ENCODE data around the gene ERBB4. TPM values are rescaled to one million over a fixed set of nuclear protein-coding genes. Genes with fewer than 3 reads are reported as not detected.
A peak's percentile ranks its signal among the peaks of the same experiment; 100 is the strongest.

The ERBB4 gene
- total and polyA plus RNA-seq, 10 of the 15 experiments (the other 5 are each of a cell fraction or from before 2014, with no cell fraction given) = under 0.01 to 0.23 (median 0.01) TPM; not detected in 4

- Histone ChIP-seq H2AFZ (ENCODE audit: control insufficient read depth, low read depth, low read length) (no peak overlapping the region), H3K79me2 (ENCODE audit: control insufficient read depth, insufficient read depth, low read length) (no peaks in the 10 kb centered on the region), H4K20me1 (ENCODE audit: control insufficient read depth, insufficient read depth) (no peaks in the 10 kb centered on the region), H3K4me2 (ENCODE audit: control insufficient read depth, insufficient read depth) (no peak overlapping the region), H3K4me1 (ENCODE audit: control insufficient read depth, insufficient read depth, low read length) (no peaks in the 10 kb centered on the region), H3K9ac (ENCODE audit: control insufficient read depth, insufficient read depth, low read length) (no peak overlapping the region), H3K27ac (ENCODE audit: control insufficient read depth, insufficient read depth) (no peak overlapping the region), H3K27me3 (replicated peaks in 1 of 2; ENCODE audit: control insufficient read depth in 2 of 2, insufficient read depth in 2 of 2, low read length in 1 of 2) (no peaks in the 10 kb centered on the region; a peak in 1 of 4 replicates), H3K4me3 (no peak overlapping the region), H3K36me3 (ENCODE audit: control insufficient read depth in 2 of 2, insufficient read depth in 2 of 2, low read length in 1 of 2) (no peaks in the 10 kb centered on the region), H3K9me3 (replicated peaks; ENCODE audit: control insufficient read depth, insufficient read depth, low read length) (no peaks in the 10 kb centered on the region)
- TF ChIP-seq EZH2 (IDR thresholded peaks at IDR 0.05; ENCODE audit: borderline replicate concordance, control insufficient read depth, low read depth, low read length) (no peak), ZNF274 (IDR thresholded peaks at IDR 0.05; ENCODE audit: insufficient read depth, insufficient read length) (no peak), ZSCAN29 (IDR thresholded peaks at IDR 0.05) (no peak), SMAD5 (IDR thresholded peaks at IDR 0.05; ENCODE audit: low read depth) (no peak), CBX5 (IDR thresholded peaks at IDR 0.05; ENCODE audit: low read depth) (no peak), SIN3A (IDR thresholded peaks at IDR 0.05; ENCODE audit: low read depth, low read length) (no peak), CTCF (IDR thresholded peaks at IDR 0.05 in 2 of 3, conservative IDR thresholded peaks at IDR 0.05 in 1 of 3; ENCODE audit: control insufficient read depth in 2 of 3, extremely low read depth in 1 of 3, insufficient read depth in 1 of 3, low read depth in 3 of 3, low read length in 3 of 3) (peak in 1 of 3 experiments; percentile 15; a peak in 2 of 6 replicates), RAD21 (IDR thresholded peaks at IDR 0.05; ENCODE audit: insufficient read depth, low read depth, low read length) (peak; percentile 15; the same call in 1 of the 2 replicates)
- TF ChIP-seq, protein P1, sequence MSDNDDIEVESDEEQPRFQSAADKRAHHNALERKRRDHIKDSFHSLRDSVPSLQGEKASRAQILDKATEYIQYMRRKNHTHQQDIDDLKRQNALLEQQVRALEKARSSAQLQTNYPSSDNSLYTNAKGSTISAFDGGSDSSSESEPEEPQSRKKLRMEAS (IDR thresholded peaks at IDR 0.05; ENCODE audit: low read depth, low read length) = no peak
- no TSS peak for BruUV-seq (replicated peaks)
- FAIRE-seq (no peak), ATAC-seq (no peak), DNase-seq (ENCODE audit: low read depth, low spot score) (no peak)
- 0% methylated on average over 6 of the region's 6 CpGs for WGBS (ENCODE audit: insufficient coverage, insufficient replicate concordance, low lambda C conversion rate, missing lambda C conversion rate)
- intact Hi-C loops (cut with micrococcal nuclease; ENCODE audit: unreplicated experiment) (loop anchor here (10.0 kb wide), 1 partner anchor 123 kb away; no protein-coding TSS in a partner anchor), in situ Hi-C loops (cut with MboI) (no loop called here)
- ChIA-PET CTCF (interaction anchor here (1.3 to 1.9 kb wide), 2 partner anchors 42 to 784 kb away, joined by 3 to 12 read pairs; no protein-coding TSS in a partner anchor), SMC1A (ENCODE audit: uncharacterized antibody, unreplicated experiment) (interaction anchor here (1.0 kb wide), 1 partner anchor 40 kb away, joined by 4 read pairs; no protein-coding TSS in a partner anchor), POLR2A (no interaction called here), RAD21 (ENCODE audit: unreplicated experiment) (interaction anchor here (0.8 kb wide), 1 partner anchor 39 kb away, joined by 3 read pairs; no protein-coding TSS in a partner anchor)
Observed at GRCh38 chr2:212528106-212528856, 10.3 kb downstream of the ERBB4 start.
